HG02642 (cell line): Measurements from ENCODE around the gene AP1S3.
"Not testable (repeated sequence)": the region's sequence is repeated elsewhere in the genome, so short reads cannot be mapped to it uniquely, and the experiment has no call there.

Experiments
- ATAC-seq: cut with Tn5 transposase; IDR thresholded peaks from one replicate; pipeline ENCODE4 v1.9.1; 2021; ENCODE audit warnings: mild to moderate bottlenecking; ENCODE audit not compliant: unreplicated experiment, poor library complexity

The AP1S3 gene

DNA sequence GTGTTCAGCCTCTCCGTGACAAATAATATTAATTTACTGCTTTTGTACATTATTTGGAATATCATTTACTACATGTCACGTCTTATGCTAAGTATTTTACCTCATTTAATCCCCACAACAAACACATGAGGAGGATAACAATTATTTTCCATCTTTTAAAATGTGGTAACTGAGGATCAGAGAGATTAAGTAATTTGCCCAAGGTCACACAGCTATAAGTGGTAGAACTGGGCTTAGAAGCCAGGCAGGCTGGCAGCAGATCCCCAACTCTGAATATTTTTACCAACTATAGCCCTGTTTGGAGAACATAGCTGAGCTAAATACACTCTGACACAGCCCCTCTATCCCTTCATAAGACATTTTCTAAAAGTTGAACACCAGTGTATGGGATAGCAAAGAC, 24.1 kb downstream of the AP1S3 start:
- no peak for ATAC-seq

DNA sequence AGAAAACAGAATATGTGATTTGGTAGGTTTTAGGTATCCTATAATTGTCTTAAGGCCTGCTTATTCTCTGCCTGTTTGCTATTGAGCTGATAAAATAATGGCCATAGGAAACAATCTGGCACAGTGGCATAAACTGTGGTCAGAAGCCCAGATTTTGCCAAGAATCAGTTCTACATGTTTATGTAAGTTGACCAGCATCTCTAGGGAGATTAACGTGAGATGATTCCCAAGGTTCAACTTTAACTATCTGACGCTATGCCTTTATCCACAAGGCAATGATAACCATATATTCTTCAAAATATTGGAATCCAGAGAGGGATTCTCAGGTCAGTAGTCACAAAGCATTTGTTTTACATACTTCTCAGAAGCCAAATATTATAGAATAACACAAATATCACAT, 25.6 kb downstream of the AP1S3 start:
- no peak for ATAC-seq

DNA sequence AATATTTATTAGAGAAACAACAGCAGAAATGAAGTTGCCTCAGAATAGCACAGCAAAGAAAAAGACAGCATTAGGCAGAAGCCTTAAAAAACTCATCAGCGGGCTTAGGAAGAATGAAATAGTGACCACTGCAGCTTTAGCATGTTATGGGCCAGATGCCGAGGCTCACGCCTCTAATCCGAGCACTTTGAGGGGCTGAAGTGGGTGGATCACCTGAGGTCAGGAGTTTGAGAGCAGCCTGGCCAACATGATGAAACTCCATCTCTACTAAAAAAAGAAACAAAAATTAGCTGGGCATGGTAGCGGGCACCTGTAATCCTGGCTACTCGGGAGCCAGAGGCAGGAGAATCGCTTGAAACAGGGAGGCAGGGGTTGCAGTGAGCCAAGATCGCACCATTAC, 32.4 kb downstream of the AP1S3 start:
- no peak for ATAC-seq

DNA sequence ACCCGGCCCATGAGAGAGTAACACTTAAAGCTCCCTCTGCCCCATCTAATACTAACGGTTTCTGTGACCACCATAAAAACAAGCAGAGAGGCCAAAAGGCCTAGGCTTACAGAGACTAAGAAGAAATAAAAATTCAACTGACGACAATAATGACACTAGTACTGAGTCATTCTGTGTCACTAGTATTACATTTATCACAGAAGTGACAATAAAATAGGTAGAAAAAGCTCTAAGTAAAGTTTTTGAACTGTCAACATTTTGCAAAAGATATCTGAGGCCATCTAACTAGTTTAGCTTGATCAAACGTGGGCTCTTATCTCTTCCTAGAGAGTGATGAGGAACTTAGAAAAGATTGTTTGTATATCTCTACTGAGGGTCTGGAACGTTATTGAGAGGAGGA, 35.6 kb downstream of the AP1S3 start:
- no peak for ATAC-seq

DNA sequence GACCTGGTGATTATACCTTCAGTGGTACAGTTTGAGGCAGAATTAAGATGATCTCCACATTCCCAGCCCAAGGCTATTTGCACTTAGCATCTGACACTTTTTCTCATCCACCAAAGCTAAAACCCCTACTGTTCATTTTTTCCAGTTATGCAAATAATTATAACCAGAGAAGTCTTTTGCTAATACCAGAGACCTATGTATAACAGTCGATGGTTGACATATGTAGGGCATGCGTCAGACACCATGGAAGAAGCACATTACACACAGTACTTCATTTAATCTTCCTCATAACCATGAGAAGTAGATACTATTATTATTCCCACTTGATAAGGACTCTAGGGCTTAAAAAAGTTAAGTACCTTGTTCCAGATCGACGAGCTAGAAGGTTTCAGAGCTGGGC, 36.5 kb downstream of the AP1S3 start:
- ATAC-seq, result no peak

DNA sequence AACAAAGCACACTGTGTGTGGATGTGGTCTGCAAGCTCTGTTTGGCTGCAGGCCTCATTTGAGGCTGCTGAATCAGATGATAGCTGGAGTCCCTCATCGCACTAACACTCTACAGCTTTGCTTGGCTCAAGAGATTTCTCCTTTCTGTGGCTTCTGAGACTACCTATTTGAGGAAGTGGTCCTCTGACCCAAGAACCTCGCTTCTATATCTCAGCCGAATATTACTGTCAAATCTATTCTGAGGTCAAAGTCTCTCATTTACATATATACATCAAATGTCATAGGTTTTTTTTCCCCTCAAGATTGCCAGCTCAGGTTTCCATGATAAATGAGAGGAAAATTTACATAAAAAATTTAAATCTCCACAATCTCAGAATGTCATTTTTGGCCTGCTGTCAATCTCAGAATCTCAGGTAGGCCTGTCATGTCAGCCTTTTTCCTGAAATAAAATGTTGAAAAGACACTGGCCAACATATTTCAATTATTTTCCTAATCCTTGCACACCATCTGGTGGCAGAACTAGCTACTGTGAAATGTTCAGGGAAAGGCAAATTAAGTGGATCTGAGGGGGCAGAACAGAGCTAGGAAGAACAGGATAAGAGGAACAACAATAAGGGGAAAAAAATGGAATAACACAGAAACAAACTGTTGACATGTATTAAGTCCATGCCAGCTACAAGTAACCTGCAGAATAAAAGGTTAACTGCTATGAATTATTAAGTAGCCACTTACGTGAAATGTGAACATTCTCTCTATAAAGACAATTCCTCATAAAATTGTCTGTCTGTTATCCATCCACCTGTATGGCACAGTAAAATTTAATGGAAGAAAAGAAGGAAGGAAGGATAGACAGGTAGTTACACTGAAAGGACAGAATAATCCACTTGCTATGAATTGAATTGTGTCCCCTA, 39.3 kb downstream of the AP1S3 start:
- peak; percentile 97 for ATAC-seq

DNA sequence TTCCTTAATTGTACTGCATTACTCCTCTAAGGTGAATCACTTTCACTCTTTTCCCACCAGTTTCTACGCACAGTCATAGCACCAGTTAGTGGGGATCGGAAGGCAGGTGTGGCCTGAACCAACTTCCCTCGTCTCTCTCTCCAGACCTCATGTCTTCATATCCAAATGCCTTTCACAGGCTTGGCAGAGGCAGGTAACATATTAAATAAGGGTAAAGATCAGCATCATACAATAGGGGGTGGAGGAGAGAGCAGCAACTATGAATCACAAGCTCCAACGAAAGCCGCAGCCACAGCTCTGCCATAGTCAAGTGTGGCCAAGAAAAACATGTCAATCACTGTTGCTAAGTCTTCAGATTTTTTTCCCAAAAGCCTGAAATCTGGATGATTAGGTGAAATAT, 40.3 kb downstream of the AP1S3 start:
- ATAC-seq, result no peak

DNA sequence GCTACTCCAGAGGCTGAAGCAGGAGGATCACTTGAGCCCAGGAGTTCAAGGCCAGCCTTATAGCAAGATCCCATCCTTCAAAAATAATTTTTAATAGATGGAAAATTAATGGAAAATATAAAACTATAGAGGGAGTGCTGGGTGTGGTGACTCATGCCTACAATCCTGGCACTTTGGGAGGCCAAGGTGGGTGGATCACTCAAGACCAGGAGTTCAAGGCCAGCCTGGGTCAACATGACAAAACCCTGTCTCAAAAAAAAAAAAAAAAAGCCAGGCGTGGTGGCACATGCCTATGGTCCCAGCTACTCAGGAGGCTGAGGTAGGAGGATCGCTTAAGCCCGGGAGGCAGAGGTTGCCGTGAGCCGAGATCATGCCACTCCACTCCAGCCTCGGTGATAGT, 48.0 kb downstream of the AP1S3 start:
- ATAC-seq, result no peak

DNA sequence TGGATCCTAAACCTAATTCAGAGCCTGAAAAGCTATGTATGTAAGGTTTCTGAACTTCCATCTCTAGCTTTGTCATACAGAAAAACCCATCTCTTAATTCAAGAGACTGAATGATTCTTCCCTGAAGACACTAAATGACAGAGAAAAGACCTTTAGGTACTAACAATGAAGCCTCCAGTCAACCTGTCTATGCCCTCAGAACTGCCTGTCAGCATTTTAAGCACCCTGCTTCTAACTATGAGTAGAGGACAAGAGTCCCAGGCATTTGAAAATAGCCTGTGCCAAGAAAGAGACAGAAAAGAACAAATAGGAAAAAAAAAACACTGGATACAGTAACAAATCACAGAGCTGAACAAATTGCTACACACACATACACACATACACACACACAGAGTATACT, 48.6 kb downstream of the AP1S3 start:
- no peak for ATAC-seq

DNA sequence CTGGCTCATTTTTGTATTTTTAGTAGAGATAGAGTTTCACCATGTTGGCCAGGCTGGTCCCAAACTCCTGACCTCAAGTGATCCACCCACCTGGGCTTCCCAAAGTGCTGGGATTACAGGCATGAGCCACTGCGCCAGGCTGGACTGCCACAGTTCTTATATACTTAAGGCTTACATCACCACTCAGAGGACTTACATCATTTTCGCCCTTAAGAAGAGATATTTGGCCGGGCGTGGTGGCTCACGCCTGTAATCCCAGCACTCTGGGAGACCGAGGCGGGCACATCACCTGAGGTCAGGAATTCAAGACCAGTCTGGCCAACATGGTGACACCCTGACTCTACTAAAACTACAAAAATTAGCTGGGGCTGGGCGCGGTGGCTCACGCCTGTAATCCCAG, 49.3 kb downstream of the AP1S3 start:
- ATAC-seq, result not testable (repeated sequence)

DNA sequence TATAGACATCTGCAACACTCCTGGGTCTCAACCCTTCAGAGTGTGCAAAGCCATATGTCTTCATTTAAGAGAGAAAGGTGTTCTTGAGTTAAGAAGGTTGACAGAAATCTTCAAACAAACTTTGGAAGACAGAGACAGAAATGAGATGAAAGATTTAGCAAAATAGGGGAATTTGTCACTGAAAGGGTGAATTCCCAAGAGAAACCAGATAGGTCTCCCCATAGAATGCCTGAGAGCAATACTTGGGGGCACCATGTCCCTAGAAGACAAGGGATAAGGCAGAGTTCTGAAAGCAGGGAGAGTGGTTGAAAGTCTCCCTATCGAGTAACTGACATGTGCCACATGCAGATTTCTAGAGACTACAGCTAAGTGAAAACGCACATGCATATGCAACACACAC, 50.0 kb downstream of the AP1S3 start:
- no peak for ATAC-seq

DNA sequence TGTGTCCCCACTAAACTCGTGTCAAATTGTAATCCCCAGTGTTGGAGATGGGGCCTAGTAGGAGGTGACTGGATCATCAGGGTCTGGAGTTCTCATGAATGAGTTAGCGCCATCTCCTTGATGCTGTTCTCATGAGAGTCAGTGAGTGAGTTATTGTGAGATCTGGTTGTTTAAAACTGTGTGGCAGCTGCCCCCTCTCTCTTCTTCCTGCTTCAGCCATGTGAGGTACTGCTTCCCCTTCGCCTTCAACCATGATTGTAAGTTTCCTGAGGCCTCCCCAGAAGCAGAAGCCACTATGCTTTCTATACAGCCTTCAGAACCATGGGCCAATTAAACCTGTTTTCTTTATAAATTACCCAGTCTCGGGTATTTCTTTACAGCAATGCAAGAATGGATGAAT, 50.4 kb downstream of the AP1S3 start:
- ATAC-seq, result no peak

DNA sequence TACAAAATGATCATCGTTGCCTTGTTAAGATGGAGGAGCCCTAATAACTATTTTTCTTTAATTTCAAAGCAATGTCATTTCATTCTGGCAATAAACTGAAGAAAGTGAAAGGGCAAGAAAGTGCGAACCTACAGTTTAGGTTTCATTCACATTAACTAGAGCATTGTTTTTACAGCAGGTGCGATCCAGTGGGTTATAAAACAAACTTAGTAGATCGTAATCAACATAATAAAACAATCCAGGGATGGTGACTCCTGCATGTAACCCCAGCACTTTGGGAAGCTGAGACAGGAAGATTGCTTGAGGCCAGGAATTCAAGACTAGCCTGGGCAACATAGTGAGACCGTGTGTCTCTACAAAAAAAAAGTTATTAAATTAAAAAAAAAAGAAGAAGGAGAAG, 51.1 kb downstream of the AP1S3 start:
- no peak for ATAC-seq

DNA sequence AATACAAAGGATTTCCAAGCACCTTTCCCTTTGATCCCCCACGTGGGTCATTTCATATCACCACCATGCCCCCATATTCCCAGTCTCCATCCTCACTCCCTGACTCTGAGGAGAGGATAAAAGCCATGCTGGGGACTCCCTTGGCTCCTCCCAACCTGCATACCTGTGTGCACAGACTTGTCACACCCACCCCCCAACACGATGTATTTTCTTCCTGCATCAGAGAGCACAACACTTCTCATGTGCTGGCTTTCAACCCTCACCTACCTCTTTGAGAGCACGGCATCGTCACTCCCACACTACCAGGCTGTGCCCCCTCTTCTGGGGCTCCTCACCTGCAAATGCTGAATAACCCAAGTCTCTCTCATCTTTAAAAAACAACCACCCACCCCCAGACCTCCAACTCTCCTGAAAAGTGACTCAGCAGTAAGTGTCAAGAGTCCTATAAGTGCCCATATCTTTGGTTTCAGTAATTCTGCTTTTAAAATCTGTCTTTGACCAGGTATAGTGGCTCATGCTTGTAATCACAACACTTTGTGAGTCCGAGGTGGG, 53.1 kb downstream of the AP1S3 start:
- ATAC-seq, result no peak

DNA sequence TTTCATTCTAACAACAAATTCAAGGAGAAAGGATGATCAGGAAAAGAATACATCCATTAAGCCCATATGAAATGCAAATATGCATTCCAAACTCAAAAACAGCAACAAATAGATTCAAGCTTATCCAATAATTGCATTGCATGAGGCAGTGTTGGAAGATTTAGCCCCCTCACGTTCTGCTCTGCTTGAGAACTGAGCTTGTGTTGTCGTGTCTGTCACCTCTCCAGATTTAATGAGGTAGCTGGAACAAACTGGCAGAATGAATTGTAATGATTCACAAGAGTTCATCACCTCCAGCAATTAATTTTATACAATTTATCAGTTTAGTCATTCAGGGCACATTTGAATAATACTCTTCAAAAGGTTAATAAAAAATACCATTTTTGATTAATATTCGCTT, 54.8 kb downstream of the AP1S3 start:
- ATAC-seq, result no peak

DNA sequence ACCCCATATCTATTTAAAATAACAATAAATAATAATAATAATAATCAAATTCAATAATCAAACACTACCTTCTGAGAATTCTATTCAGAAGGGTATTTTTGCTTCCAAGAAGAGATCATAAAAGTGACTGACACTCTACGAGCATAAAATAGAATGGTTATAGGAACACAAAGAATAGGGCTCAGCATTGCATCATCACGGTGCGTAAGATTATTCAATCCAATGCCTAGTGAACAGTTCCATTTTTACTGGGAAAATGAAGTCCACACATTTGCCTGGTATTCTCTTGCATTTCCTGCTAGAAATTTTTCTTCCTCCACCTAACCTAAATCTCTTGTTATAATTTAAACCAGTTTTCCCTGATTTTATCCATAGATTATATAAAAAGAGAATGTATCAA, 55.8 kb downstream of the AP1S3 start:
- ATAC-seq, result no peak

DNA sequence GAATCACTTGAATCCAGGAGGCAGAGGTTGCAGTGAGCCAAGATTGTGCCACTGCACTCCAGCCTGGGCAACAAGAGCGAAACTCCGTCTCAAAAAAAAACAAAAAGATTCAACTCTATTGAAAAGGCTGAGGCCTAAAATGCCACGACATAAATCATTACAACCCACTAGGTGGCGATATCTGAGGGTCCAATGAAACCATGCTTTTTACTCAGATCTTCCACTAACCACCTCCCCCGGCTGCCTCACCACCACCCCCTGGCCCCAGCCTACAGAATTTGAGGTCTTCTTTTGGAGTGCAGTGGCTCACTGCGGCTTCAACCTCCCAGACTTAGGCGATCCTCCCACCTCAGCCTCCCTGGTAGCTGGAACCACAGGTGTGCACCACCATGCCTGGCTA, 57.5 kb downstream of the AP1S3 start:
- peak; percentile 77 for ATAC-seq

DNA sequence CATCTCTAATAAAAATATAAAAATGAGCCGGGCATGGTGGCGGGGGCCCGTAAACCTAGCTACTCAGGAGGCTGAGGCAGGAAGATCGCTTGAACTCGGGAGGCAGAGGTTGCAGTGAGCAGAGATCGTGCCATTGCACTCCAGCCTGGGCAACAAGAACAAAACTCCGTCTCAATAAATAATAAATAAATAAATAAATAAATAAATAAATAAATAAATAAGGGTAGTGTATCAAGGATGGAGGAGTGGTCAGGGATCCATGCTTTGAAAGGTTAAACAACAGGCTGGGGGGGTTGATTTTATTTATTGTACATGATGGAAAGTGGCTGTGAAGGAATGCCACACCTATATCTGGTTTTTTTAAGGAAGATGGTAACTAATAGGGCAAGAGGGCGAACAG, 63.2 kb downstream of the AP1S3 start:
- ATAC-seq, result no peak

DNA sequence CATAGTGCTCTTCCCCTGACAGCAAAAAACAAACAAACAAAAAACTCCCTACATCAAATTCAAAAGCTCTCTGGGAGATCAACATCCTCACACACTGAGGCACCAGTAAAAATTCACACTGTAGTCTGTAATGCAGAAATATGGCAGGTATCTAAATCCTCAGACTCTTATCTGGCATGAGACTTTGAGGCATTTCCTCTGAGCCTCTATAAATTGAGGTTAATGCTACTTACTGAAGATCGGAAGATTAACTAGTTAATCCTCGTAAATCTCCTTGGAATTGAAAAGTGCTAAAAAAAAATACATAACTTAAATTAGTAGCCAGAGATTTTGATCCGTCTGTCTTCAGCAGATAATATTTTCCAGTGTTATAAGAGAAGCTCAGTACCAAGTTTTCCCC, 65.0 kb downstream of the AP1S3 start:
- no peak for ATAC-seq

DNA sequence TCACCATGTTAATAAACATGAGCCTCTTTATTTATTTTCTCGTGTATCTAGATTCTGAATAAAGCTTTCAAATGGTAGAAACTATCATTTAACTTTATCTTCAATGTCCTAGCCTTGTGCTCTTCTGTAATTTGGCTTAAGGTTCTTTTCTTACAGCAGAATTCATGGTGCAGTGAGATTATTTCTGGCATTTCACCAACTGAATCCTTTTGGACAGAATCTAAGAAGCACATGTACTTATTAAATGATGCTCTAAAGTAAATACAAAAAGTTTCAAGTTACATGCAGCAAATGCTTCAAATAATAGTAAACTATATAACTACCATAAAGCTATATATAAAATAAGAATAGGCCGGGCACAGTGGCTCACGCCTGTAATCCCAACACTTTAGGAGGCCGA, 65.9 kb downstream of the AP1S3 start:
- ATAC-seq, result no peak

DNA sequence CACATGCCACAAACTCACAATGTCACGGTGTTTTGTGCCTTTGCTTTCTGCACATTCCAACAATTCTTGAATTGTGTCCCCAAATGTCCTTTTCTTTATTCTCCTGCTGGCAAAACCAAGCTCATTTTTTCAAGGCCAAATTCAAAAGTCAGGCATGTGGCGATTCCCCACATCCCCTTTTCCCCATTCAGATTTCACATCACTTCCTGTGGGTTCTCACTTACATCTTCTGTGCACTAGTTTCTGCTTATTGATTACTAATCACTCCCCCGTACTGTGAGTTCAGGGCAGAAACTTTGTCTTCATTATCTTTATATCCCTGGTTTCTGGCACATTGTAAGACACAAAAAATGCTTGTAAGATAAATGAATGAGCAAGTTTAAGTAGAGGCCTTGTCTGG, 69.2 kb downstream of the AP1S3 start:
- no peak for ATAC-seq

DNA sequence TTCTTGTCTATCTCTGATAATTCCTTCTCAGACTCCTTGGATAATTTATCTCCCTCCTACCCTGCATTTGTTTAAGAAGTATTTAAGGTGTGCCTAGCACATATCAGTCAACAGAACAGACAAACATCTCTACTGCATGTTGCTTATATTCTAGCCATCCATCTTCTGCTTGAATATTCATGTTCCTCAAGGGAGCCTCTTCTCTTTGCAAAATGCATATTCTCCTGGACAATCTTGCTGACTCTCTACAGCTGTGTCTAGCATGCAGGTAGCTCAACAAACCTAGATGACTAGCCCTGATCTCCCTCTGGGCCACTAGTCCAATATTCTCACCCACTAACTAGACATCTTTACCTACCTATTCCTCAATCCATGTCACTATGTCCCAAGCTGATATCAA, 70.0 kb downstream of the AP1S3 start:
- ATAC-seq, result no peak
